Measurements from ENCODE around the gene ARFGAP1.

ARFGAP1 gene

GRCh38 chr20:63261060-63261794 is 11.4 kb upstream of the ARFGAP1 start:
- no peak for DNase-seq

- no peak for DNase-seq
Observed at GRCh38 chr20:63261795-63262528, 10.7 kb upstream of the ARFGAP1 start.

- DNase-seq: no peak
Observed at GRCh38 chr20:63262836-63263235, 9.8 kb upstream of the ARFGAP1 start.

- no peak for DNase-seq
Observed at GRCh38 chr20:63264000-63264399, 8.6 kb upstream of the ARFGAP1 start.

- no peak for DNase-seq
Observed at GRCh38 chr20:63264519-63264918, 8.1 kb upstream of the ARFGAP1 start.

GRCh38 chr20:63265891-63266515 is 6.6 kb upstream of the ARFGAP1 start:
- no peak for DNase-seq

GRCh38 chr20:63267691-63268090 is 4.9 kb upstream of the ARFGAP1 start:
- no peak for DNase-seq

GRCh38 chr20:63268256-63268655 is 4.4 kb upstream of the ARFGAP1 start:
- no peak for DNase-seq

- no peak for DNase-seq
Observed at GRCh38 chr20:63268671-63269439, 3.8 kb upstream of the ARFGAP1 start.

GRCh38 chr20:63269724-63270123 is 2.9 kb upstream of the ARFGAP1 start:
- no peak for DNase-seq

- no peak for DNase-seq
Observed at GRCh38 chr20:63270606-63271325, 1.8 kb upstream of the ARFGAP1 start.

- DNase-seq: no peak
Observed at GRCh38 chr20:63273059-63273579, 506 bp downstream of the ARFGAP1 start.

GRCh38 chr20:63273635-63274380 is 1.2 kb downstream of the ARFGAP1 start:
- DNase-seq: no peak

GRCh38 chr20:63274381-63275228 is 2.0 kb downstream of the ARFGAP1 start:
- no peak for DNase-seq

- no peak for DNase-seq
Observed at GRCh38 chr20:63275825-63276224, 3.2 kb downstream of the ARFGAP1 start.

GRCh38 chr20:63276956-63277355 is 4.3 kb downstream of the ARFGAP1 start:
- no peak for DNase-seq

GRCh38 chr20:63277466-63278272 is 5.1 kb downstream of the ARFGAP1 start:
- DNase-seq: no peak

GRCh38 chr20:63278661-63279060 is 6.0 kb downstream of the ARFGAP1 start:
- DNase-seq: no peak

GRCh38 chr20:63279931-63280330 is 7.3 kb downstream of the ARFGAP1 start:
- DNase-seq: no peak

GRCh38 chr20:63280371-63280770 is 7.8 kb downstream of the ARFGAP1 start:
- no peak for DNase-seq

Measured in AML-193 (cell line).